Upper lobe of left lung (tissue), 6 donors: Measurements from ENCODE around the gene TAAR6. TPM values are rescaled to one million over a fixed set of nuclear protein-coding genes. Genes with fewer than 3 reads are reported as not detected.

Source experiments
- ATAC-seq, 2 donors: fragments of 200-7000 bp; cut with Tn5 transposase; one replicate each; pipeline ENCODE4 v1.9.1; 2022; ENCODE audit warnings: mild to moderate bottlenecking in 2 of 2, moderate library complexity in 2 of 2; ENCODE audit not compliant: low FRiP score in 2 of 2
- DNase-seq, 2 donors: peaks; one replicate each; pipeline ENCODE4 v3.0.0-alpha.2; 2019 to 2020
- H3K27ac ChIP-seq, 4 donors: fragments of 200-600 bp; sonication (generic); one replicate each; pipeline ENCODE4 v1.5.1; 2016 to 2019
- H3K27me3 ChIP-seq, 4 donors: fragments of 200-600 bp; sonication (generic); one replicate each; pipeline ENCODE4 v1.5.1; 2017 to 2019
- H3K36me3 ChIP-seq, 4 donors: fragments of 200-600 bp; sonication (generic); one replicate each; pipeline ENCODE4 v1.5.1; 2016 to 2019
- H3K4me1 ChIP-seq, 4 donors: fragments of 200-600 bp; sonication (generic); one replicate each; pipeline ENCODE4 v1.5.1; 2018 to 2019
- H3K4me3 ChIP-seq, 4 donors: fragments of 200-600 bp; sonication (generic); one replicate each; pipeline ENCODE4 v1.5.1; 2017 to 2019; ENCODE audit warnings: mild to moderate bottlenecking in 2 of 4, moderate library complexity in 1 of 4
- H3K9me3 ChIP-seq, 4 donors: fragments of 200-600 bp; sonication (generic); one replicate each; pipeline ENCODE4 v1.5.1; 2018 to 2019
- CTCF ChIP-seq, 6 experiments: fragments of 450-650 bp in 4 of 6; fragments of 200-600 bp in 2 of 6; sonication (generic) in 2 of 6; IDR thresholded peaks; one replicate each; pipeline ENCODE4 v1.5.1; 2016 to 2019; ENCODE audit warnings: antibody characterized with exemption in 6 of 6
- EP300 ChIP-seq, 4 donors: sonication (generic); formaldehyde crosslinking; IDR thresholded peaks; one replicate each; pipeline ENCODE4 v1.5.1; 2017; ENCODE audit warnings: antibody characterized with exemption in 4 of 4, control low read depth in 2 of 4
- POLR2A ChIP-seq, 4 donors: fragments of 450-650 bp; IDR thresholded peaks; one replicate each; pipeline ENCODE4 v1.5.1; 2016 to 2017; ENCODE audit warnings: antibody characterized with exemption in 4 of 4, mild to moderate bottlenecking in 2 of 4
- POLR2AphosphoS5 ChIP-seq, 2 donors: sonication (generic); formaldehyde crosslinking; IDR thresholded peaks; one replicate each; pipeline ENCODE4 v1.5.1; 2017; ENCODE audit warnings: antibody characterized with exemption in 2 of 2
- WGBS, 2 donors: methylation state at CpG; one replicate each; pipeline ENCODE4 v1.1.5; 2017 to 2018; 5-methylcytosine and 5-hydroxymethylcytosine counted together
- total RNA-seq, 6 donors: library from RNA; depleted of rRNA in 4 of 6; stranded (reverse); fragments of >200 nt in 4 of 6; gene quantifications; one replicate each; pipeline versions ENCODE4 v1.1.0 to v1.2.1, GENCODE V29; 2016 to 2021
- donor health status: DM: no; HTN: no; CAD: no; lungs with moderate emphysema.
- donor health status: DM: no; HTN: yes; CAD: no; lungs with severe emphysema.

The TAAR6 gene
- total RNA-seq, 6 donors from 2014 or later = not detected

DNA sequence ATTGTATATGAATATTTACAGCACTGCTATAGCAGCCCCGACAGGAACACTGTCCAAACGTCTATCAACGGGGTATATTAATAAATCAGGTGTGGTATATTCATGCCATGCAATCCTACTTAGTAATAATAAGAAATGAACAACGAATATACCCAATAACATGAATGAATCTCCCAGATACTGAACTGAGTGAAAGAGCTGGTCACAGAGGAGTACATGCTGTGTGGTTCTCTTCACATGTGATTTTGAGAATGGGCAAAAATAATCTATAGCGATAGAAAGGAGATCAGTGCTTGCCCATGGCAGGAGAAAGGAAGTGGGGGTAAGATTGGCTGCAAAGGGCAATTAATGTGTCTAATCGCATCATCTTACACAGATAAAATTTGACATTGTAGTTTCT is 3.7 kb upstream of the TAAR6 start:
- ATAC-seq (no peak), DNase-seq (no peak)
- Histone ChIP-seq H3K27ac (no peak overlapping the region), H3K27me3 (no peaks in the 10 kb centered on the region), H3K4me1 (no peaks in the 10 kb centered on the region), H3K36me3 (no peaks in the 10 kb centered on the region), H3K4me3 (no peak overlapping the region), H3K9me3 (no peaks in the 10 kb centered on the region)
- no peak for TF ChIP-seq POLR2A (IDR thresholded peaks at IDR 0.05)
- TF ChIP-seq EP300 (IDR thresholded peaks at IDR 0.05) = no peak
- no peak for TF ChIP-seq POLR2AphosphoS5 (IDR thresholded peaks at IDR 0.05)
- no peak for TF ChIP-seq CTCF (IDR thresholded peaks at IDR 0.05)
- 82 to 87% methylated on average over 6 of the region's 6 CpGs for WGBS, 2 donors

DNA sequence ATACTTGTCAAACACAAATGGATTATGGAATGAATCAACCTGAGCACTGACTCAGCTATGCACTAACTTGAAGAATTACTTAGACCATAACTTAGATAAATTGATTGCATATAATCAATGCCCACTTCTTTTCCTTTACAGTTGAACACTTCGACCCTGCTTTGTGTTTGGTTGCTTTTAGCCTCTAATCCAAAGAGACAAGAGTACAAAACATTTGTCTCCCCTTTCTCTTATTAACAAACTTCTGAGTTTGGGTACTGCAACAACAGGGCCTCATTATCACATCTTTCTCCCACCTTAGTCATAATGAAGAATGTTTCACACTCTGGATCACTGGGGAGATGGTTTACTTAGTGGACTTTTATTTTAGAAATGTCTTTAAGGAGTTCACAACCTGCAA is 2.6 kb upstream of the TAAR6 start:
- Histone ChIP-seq H3K36me3 (no peaks in the 10 kb centered on the region), H3K27me3 (no peaks in the 10 kb centered on the region), H3K27ac (no peak overlapping the region), H3K4me3 (no peak overlapping the region), H3K9me3 (no peaks in the 10 kb centered on the region), H3K4me1 (no peaks in the 10 kb centered on the region)
- ATAC-seq (no peak), DNase-seq (no peak)
- WGBS, 2 donors = 71 to 82% methylated on average over 1 of the region's 1 CpG
- TF ChIP-seq POLR2A (IDR thresholded peaks at IDR 0.05) = no peak
- TF ChIP-seq CTCF (IDR thresholded peaks at IDR 0.05) = no peak
- no peak for TF ChIP-seq POLR2AphosphoS5 (IDR thresholded peaks at IDR 0.05)
- TF ChIP-seq EP300 (IDR thresholded peaks at IDR 0.05) = no peak

DNA sequence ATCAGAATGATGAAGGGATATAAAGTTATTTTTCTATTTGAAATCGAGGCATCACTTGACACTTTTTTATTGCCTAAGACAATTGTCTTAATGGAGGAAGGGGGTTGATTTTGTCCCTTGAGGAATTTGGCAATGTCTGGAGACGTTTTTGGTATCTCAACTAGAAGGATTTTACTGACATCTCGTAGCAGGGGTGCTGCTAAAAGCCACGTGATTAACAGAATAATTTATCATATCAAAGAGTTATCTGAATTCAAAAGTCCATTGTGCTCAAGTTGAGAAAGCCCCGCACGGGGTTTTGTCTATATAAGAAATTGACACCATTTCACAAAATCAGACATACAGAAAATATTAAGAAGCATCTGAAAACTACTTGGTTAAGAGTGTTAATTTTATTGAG is 1.5 kb upstream of the TAAR6 start:
- Histone ChIP-seq H3K36me3 (no peaks in the 10 kb centered on the region), H3K4me3 (no peak overlapping the region), H3K27me3 (no peaks in the 10 kb centered on the region), H3K4me1 (no peaks in the 10 kb centered on the region), H3K27ac (no peak overlapping the region), H3K9me3 (no peaks in the 10 kb centered on the region)
- DNase-seq (no peak), ATAC-seq (no peak)
- 60 to 77% methylated on average over 6 of the region's 6 CpGs for WGBS, 2 donors
- TF ChIP-seq EP300 (IDR thresholded peaks at IDR 0.05) = no peak
- no peak for TF ChIP-seq POLR2AphosphoS5 (IDR thresholded peaks at IDR 0.05)
- TF ChIP-seq POLR2A (IDR thresholded peaks at IDR 0.05) = no peak
- TF ChIP-seq CTCF (IDR thresholded peaks at IDR 0.05) = no peak

DNA sequence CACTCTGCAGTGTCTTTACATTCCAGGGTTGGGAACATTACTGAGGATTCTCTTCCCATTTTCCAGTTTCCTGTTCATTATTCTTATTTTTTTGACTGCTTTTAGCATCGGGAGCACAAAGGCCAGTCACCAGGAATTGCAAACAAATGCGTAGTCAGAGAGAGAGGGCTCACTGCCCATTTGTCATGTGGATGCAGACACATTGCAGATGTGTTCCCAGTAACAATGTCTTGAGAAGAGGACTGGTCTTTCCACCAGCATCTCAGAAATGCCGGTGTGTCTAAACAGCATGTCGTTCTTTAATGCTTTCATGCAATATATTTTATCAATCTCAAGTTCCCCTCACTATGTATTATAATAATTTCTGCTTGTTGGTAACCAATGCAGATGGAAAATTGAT is 952 bp upstream of the TAAR6 start:
- no peak for TF ChIP-seq POLR2AphosphoS5 (IDR thresholded peaks at IDR 0.05)
- TF ChIP-seq POLR2A (IDR thresholded peaks at IDR 0.05) = no peak
- TF ChIP-seq CTCF (IDR thresholded peaks at IDR 0.05) = no peak
- no peak for TF ChIP-seq EP300 (IDR thresholded peaks at IDR 0.05)
- H3K27ac ChIP-seq = no peak overlapping the region
- DNase-seq (no peak), ATAC-seq (no peak)
- no peaks in the 10 kb centered on the region for H3K4me1 ChIP-seq
- H3K9me3 ChIP-seq = no peaks in the 10 kb centered on the region
- H3K27me3 ChIP-seq = no peaks in the 10 kb centered on the region
- no peaks in the 10 kb centered on the region for H3K36me3 ChIP-seq
- WGBS, 2 donors = 59 to 62% methylated on average over 4 of the region's 4 CpGs
- H3K4me3 ChIP-seq = no peak overlapping the region

GRCh38 chr6:132571774-132572173 is 1.7 kb downstream of the TAAR6 start:
- no peak for ATAC-seq
- H3K27me3 ChIP-seq = no peaks in the 10 kb centered on the region
- TF ChIP-seq CTCF (IDR thresholded peaks at IDR 0.05) = no peak
- TF ChIP-seq POLR2A (IDR thresholded peaks at IDR 0.05) = no peak
- TF ChIP-seq POLR2AphosphoS5 (IDR thresholded peaks at IDR 0.05) = no peak
- no peak for TF ChIP-seq EP300 (IDR thresholded peaks at IDR 0.05)
- H3K4me3 ChIP-seq = no peak overlapping the region
- H3K27ac ChIP-seq = no peak overlapping the region
- H3K4me1 ChIP-seq = no peaks in the 10 kb centered on the region
- H3K36me3 ChIP-seq = no peaks in the 10 kb centered on the region
- no peaks in the 10 kb centered on the region for H3K9me3 ChIP-seq
- DNase-seq = no peak
